ENCODE data around the gene SLC15A2. TPM values are rescaled to one million over a fixed set of nuclear protein-coding genes. Genes with fewer than 3 reads are reported as not detected.

The SLC15A2 gene
- total and polyA plus RNA-seq, 2 donors from 2014 or later = 9.0 to 21.8 TPM

GRCh38 chr3:121869736-121870135, 24.5 kb upstream of the SLC15A2 start:
- DNase-seq = no peak
- TF ChIP-seq CTCF (IDR thresholded peaks at IDR 0.05; ENCODE audit: borderline replicate concordance, extremely low read depth, insufficient read depth) = no peak
- no peaks in the 10 kb centered on the region for H3K27me3 ChIP-seq (ENCODE audit: control insufficient read depth, insufficient read depth, low read length)
- no peak overlapping the region for H3K9ac ChIP-seq (ENCODE audit: low read length in 3 of 3)
- intact Hi-C loops (cut with DNase I) = no loop called here
- FAIRE-seq = no peak
- H3K4me3 ChIP-seq (ENCODE audit: low read length in 3 of 3) = no peak overlapping the region
- H3K9me3 ChIP-seq (ENCODE audit: control insufficient read depth in 2 of 3, insufficient read depth in 1 of 3, low read length in 3 of 3) = no peaks in the 10 kb centered on the region
- no peak overlapping the region for H3K27ac ChIP-seq (ENCODE audit: low read depth in 2 of 2, low read length in 2 of 2)
- no peaks in the 10 kb centered on the region for H3K36me3 ChIP-seq (ENCODE audit: control insufficient read depth in 2 of 3, insufficient read depth in 3 of 3, low read length in 3 of 3)
- H3K4me1 ChIP-seq (ENCODE audit: control insufficient read depth in 2 of 3, insufficient read depth in 2 of 3, low read depth in 1 of 3, low read length in 3 of 3) = no peaks in the 10 kb centered on the region

GRCh38 chr3:121870717-121871116, 23.5 kb upstream of the SLC15A2 start:
- FAIRE-seq = no peak
- TF ChIP-seq CTCF (IDR thresholded peaks at IDR 0.05; ENCODE audit: borderline replicate concordance, extremely low read depth, insufficient read depth) = no peak
- intact Hi-C loops (cut with DNase I) = no loop called here
- Histone ChIP-seq H3K9me3 (ENCODE audit: control insufficient read depth in 2 of 3, insufficient read depth in 1 of 3, low read length in 3 of 3) (no peaks in the 10 kb centered on the region), H3K4me3 (ENCODE audit: low read length in 3 of 3) (no peak overlapping the region), H3K27ac (ENCODE audit: low read depth in 2 of 2, low read length in 2 of 2) (no peak overlapping the region), H3K36me3 (ENCODE audit: control insufficient read depth in 2 of 3, insufficient read depth in 3 of 3, low read length in 3 of 3) (no peaks in the 10 kb centered on the region), H3K4me1 (ENCODE audit: control insufficient read depth in 2 of 3, insufficient read depth in 2 of 3, low read depth in 1 of 3, low read length in 3 of 3) (no peaks in the 10 kb centered on the region), H3K27me3 (ENCODE audit: control insufficient read depth, insufficient read depth, low read length) (no peaks in the 10 kb centered on the region), H3K9ac (ENCODE audit: low read length in 3 of 3) (no peak overlapping the region)
- DNase-seq = no peak

DNA sequence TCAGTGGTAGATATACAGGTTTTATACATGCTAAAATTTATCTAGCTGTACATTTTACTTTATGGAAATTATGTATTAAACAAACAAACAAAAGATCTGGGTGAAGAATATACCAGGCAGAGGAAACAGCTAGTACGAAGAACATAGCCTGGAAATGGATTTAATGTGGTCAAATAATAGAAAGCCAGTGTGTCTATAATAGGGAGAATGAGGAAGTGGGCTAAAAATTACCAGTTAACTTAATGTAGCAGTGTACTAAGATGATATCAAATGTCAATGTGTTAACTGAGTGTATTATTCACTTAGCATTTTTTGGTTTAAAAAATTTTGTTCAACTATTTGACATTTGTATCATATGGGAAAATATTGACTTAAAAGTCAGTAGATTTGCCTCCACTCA, 22.8 kb upstream of the SLC15A2 start:
- H3K36me3 ChIP-seq (ENCODE audit: control insufficient read depth in 2 of 3, insufficient read depth in 3 of 3, low read length in 3 of 3) = no peaks in the 10 kb centered on the region
- no peak overlapping the region for H3K9ac ChIP-seq (ENCODE audit: low read length in 3 of 3)
- no peak for TF ChIP-seq CTCF (IDR thresholded peaks at IDR 0.05; ENCODE audit: borderline replicate concordance, extremely low read depth, insufficient read depth)
- H3K9me3 ChIP-seq (ENCODE audit: control insufficient read depth in 2 of 3, insufficient read depth in 1 of 3, low read length in 3 of 3) = no peaks in the 10 kb centered on the region
- no peak overlapping the region for H3K27ac ChIP-seq (ENCODE audit: low read depth in 2 of 2, low read length in 2 of 2)
- DNase-seq (no peak), FAIRE-seq (no peak)
- no peak overlapping the region for H3K4me3 ChIP-seq (ENCODE audit: low read length in 3 of 3)
- H3K27me3 ChIP-seq (ENCODE audit: control insufficient read depth, insufficient read depth, low read length) = no peaks in the 10 kb centered on the region
- H3K4me1 ChIP-seq (ENCODE audit: control insufficient read depth in 2 of 3, insufficient read depth in 2 of 3, low read depth in 1 of 3, low read length in 3 of 3) = no peaks in the 10 kb centered on the region
- intact Hi-C loops (cut with DNase I) = no loop called here

GRCh38 chr3:121878411-121878810, 15.8 kb upstream of the SLC15A2 start:
- Histone ChIP-seq H3K27me3 (ENCODE audit: control insufficient read depth, insufficient read depth, low read length) (no peaks in the 10 kb centered on the region), H3K4me3 (ENCODE audit: low read length in 3 of 3) (no peak overlapping the region), H3K27ac (ENCODE audit: low read depth in 2 of 2, low read length in 2 of 2) (no peak overlapping the region), H3K9ac (ENCODE audit: low read length in 3 of 3) (no peak overlapping the region), H3K36me3 (ENCODE audit: control insufficient read depth in 2 of 3, insufficient read depth in 3 of 3, low read length in 3 of 3) (no peaks in the 10 kb centered on the region), H3K4me1 (ENCODE audit: control insufficient read depth in 2 of 3, insufficient read depth in 2 of 3, low read depth in 1 of 3, low read length in 3 of 3) (no peaks in the 10 kb centered on the region), H3K9me3 (ENCODE audit: control insufficient read depth in 2 of 3, insufficient read depth in 1 of 3, low read length in 3 of 3) (no peaks in the 10 kb centered on the region)
- FAIRE-seq (no peak), DNase-seq (no peak)
- intact Hi-C loops (cut with DNase I) = no loop called here
- TF ChIP-seq CTCF (IDR thresholded peaks at IDR 0.05; ENCODE audit: borderline replicate concordance, extremely low read depth, insufficient read depth) = no peak
